GM23248 (cell line): ENCODE results near the gene MXRA5. TPM values are rescaled to one million over a fixed set of nuclear protein-coding genes. Genes with fewer than 3 reads are reported as not detected.

ENCODE experiments used
- DNase-seq: peaks from one replicate; pipeline ENCODE4 v3.0.0-alpha.2; 2015
- H2AFZ ChIP-seq: fragments of 200-600 bp; sonication (generic); 2 replicates; pipeline ENCODE4 v1.6.1; 2016; ENCODE audit warnings: antibody characterized with exemption
- H3F3A ChIP-seq: fragments of 200-600 bp; sonication (generic); 2 replicates; pipeline ENCODE4 v1.6.1; 2016; ENCODE audit warnings: mild to moderate bottlenecking, antibody characterized with exemption, mixed run types; ENCODE audit not compliant: insufficient read depth
- H3K27ac ChIP-seq: fragments of 200-600 bp; sonication (generic); 2 replicates; pipeline ENCODE4 v1.5.1; 2016; ENCODE audit warnings: mild to moderate bottlenecking
- H3K27me3 ChIP-seq: fragments of 200-600 bp; sonication (generic); replicated peaks from 2 replicates; pipeline ENCODE4 v1.6.1; 2016; ENCODE audit warnings: mild to moderate bottlenecking; ENCODE audit not compliant: insufficient read depth
- H3K36me3 ChIP-seq: fragments of 200-600 bp; sonication (generic); 2 replicates; pipeline ENCODE4 v1.6.1; 2016; ENCODE audit warnings: low read depth, mild to moderate bottlenecking
- H3K4me1 ChIP-seq: fragments of 200-600 bp; sonication (generic); 2 replicates; pipeline ENCODE4 v1.6.1; 2016; ENCODE audit warnings: mild to moderate bottlenecking; ENCODE audit not compliant: insufficient read depth
- H3K4me2 ChIP-seq: fragments of 200-600 bp; sonication (generic); one replicate; pipeline ENCODE4 v1.6.1; 2016; ENCODE audit warnings: mild to moderate bottlenecking; ENCODE audit not compliant: unreplicated experiment
- H3K4me3 ChIP-seq: fragments of 200-600 bp; sonication (generic); 2 replicates; pipeline ENCODE4 v1.5.1; 2016; ENCODE audit warnings: mild to moderate bottlenecking
- H3K79me2 ChIP-seq: fragments of 200-600 bp; sonication (generic); 2 replicates; pipeline ENCODE4 v1.6.1; 2016; ENCODE audit warnings: mild to moderate bottlenecking; ENCODE audit not compliant: insufficient read depth
- H3K9ac ChIP-seq: fragments of 200-600 bp; sonication (generic); 2 replicates; pipeline ENCODE4 v1.6.1; 2016; ENCODE audit warnings: mild to moderate bottlenecking
- H3K9me2 ChIP-seq: fragments of 200-600 bp; sonication (generic); 2 replicates; pipeline ENCODE4 v1.6.1; 2016; ENCODE audit warnings: mixed run types, mild to moderate bottlenecking, moderate library complexity; ENCODE audit not compliant: insufficient read depth
- H3K9me3 ChIP-seq: fragments of 200-600 bp; sonication (generic); one replicate; pipeline ENCODE4 v1.6.1; 2017; ENCODE audit warnings: low read depth
- H4K20me1 ChIP-seq: fragments of 200-600 bp; sonication (generic); 2 replicates; pipeline ENCODE4 v1.6.0; 2016; ENCODE audit not compliant: insufficient read depth
- EZH2 ChIP-seq: fragments of 200-600 bp; sonication (generic); IDR thresholded peaks from 2 replicates; pipeline ENCODE4 v1.6.1; 2018; ENCODE audit warnings: antibody characterized with exemption, mild to moderate bottlenecking; ENCODE audit not compliant: insufficient read depth, poor library complexity, severe bottlenecking
- EZH2phosphoT487 ChIP-seq: fragments of 200-600 bp; sonication (generic); IDR thresholded peaks from 2 replicates; pipeline ENCODE4 v1.6.1; 2018; ENCODE audit warnings: antibody characterized with exemption, moderate library complexity, mild to moderate bottlenecking, low read depth; ENCODE audit not compliant: insufficient read depth
- WGBS, 2 experiments: methylation state at CpG; one replicate each; pipeline ENCODE4 v1.1.6; 2015 to 2017; ENCODE audit warnings: low lambda C conversion rate in 2 of 2, low coverage in 1 of 2; ENCODE audit errors: missing lambda C conversion rate in 2 of 2; 5-methylcytosine and 5-hydroxymethylcytosine counted together
- in situ Hi-C: fragments of 300-500 bp; cut with MboI; formaldehyde crosslinking; loops from 2 replicates; pipeline ENCODE4 v1.15.0; 2020
- polyA plus RNA-seq: library from polyadenylated mRNA; unstranded; fragments of >200 nt; fragmentation: Nextera tagmentation; extraction: Ambion mirVana; gene quantifications from 2 replicates; pipeline ENCODE4 v1.2.1, GENCODE V29; 2016
- total RNA-seq: library from RNA; depleted of rRNA; stranded (reverse); fragments of >200 nt; shearing (Covaris generic); gene quantifications from 2 replicates; pipeline ENCODE4 v1.2.3, GENCODE V29; 2014

MXRA5 gene
- total and polyA plus RNA-seq, 2 experiments from 2014 or later: 46.3 to 79.1 TPM

- Histone ChIP-seq H4K20me1 (no peaks in the 10 kb centered on the region), H3K9me3 (no peaks in the 10 kb centered on the region), H3K4me3 (no peak overlapping the region), H3K79me2 (no peaks in the 10 kb centered on the region), H3K4me1 (0 out of 2 replicates have a peak, but pooled peaks cover 3% of the 10 kb centered on the region), H2AFZ (no peak overlapping the region), H3F3A (no peaks in the 10 kb centered on the region), H3K4me2 (no peak overlapping the region), H3K9ac (no peak overlapping the region), H3K27me3 (no peaks in the 10 kb centered on the region), H3K27ac (no peak overlapping the region), H3K36me3 (no peaks in the 10 kb centered on the region; the same call in 1 of the 2 replicates), H3K9me2 (no peaks in the 10 kb centered on the region)
- in situ Hi-C loops: no loop called here
- no peak for DNase-seq
- TF ChIP-seq EZH2 (no peak), EZH2phosphoT487 (no peak)
- WGBS, 2 experiments: 61 to 66% methylated on average over 2 of the region's 2 CpGs
Observed at GRCh38 chrX:3312109-3312508, 34.3 kb downstream of the MXRA5 start.

DNA sequence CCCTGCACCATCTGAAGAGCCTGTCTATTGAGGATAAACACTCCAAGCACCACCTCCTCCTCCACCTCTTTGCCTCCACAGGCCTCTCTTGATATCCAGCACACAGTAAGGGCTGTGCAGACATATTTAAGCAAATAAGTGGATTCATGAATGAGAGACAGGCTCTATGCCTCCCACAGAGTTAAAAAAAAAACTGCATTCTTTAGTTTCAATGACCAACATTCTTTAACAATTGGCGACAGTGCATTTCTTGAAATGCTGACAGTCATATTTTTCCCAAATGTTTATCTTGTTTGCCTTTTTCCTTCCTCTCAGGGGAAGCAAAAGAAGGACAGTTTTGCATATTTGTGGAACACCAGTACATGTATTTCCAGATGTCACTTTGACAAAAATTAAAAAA, 38.6 kb downstream of the MXRA5 start:
- Histone ChIP-seq H3F3A (no peaks in the 10 kb centered on the region), H3K9me3 (no peaks in the 10 kb centered on the region), H2AFZ (no peak overlapping the region), H3K9me2 (no peaks in the 10 kb centered on the region), H3K4me2 (no peak overlapping the region), H4K20me1 (no peaks in the 10 kb centered on the region), H3K79me2 (no peaks in the 10 kb centered on the region), H3K36me3 (no peaks in the 10 kb centered on the region; the same call in 1 of the 2 replicates), H3K4me3 (no peak overlapping the region), H3K9ac (no peak overlapping the region), H3K27ac (no peak overlapping the region), H3K27me3 (no peaks in the 10 kb centered on the region), H3K4me1 (0 out of 2 replicates have a peak, but pooled peaks cover 3% of the 10 kb centered on the region)
- in situ Hi-C loops: no loop called here
- WGBS, 2 experiments: 81 to 100% methylated on average over 1 of the region's 1 CpG
- DNase-seq: no peak
- TF ChIP-seq EZH2phosphoT487: no peak
- no peak for TF ChIP-seq EZH2

DNA sequence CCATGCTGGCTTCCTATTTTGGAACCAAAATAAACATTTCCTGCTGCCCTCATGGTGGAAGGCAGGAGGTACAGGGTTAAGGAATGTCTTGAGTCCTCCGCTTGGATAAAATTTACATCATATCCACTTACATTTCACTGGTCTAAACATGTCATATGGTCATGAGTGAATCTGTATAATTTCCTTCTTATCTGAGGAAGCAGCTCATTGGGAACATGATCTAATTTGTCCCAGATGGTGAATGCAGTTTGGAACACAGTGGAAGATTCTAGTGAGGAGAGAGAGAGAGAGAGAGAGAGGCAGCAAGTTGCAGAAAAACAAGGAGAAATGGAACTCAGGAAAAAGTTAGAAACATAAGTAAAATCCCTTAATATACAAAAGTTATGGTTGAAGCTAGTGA, 46.8 kb downstream of the MXRA5 start:
- H3K9me2 ChIP-seq: no peaks in the 10 kb centered on the region
- no peak overlapping the region for H3K9ac ChIP-seq
- H3K4me1 ChIP-seq: no peaks in the 10 kb centered on the region
- H3K9me3 ChIP-seq: no peaks in the 10 kb centered on the region
- no peaks in the 10 kb centered on the region for H4K20me1 ChIP-seq
- H3F3A ChIP-seq: no peaks in the 10 kb centered on the region
- H2AFZ ChIP-seq: no peak overlapping the region
- H3K36me3 ChIP-seq: no peaks in the 10 kb centered on the region
- no peaks in the 10 kb centered on the region for H3K27me3 ChIP-seq
- no peak overlapping the region for H3K4me2 ChIP-seq
- 14 to 20% methylated on average over 1 of the region's 1 CpG for WGBS, 2 experiments
- in situ Hi-C loops: no loop called here
- peak; percentile 20 for DNase-seq
- TF ChIP-seq EZH2phosphoT487 (no peak), EZH2 (no peak)
- H3K4me3 ChIP-seq: no peak overlapping the region
- H3K79me2 ChIP-seq: no peaks in the 10 kb centered on the region
- no peak overlapping the region for H3K27ac ChIP-seq

DNA sequence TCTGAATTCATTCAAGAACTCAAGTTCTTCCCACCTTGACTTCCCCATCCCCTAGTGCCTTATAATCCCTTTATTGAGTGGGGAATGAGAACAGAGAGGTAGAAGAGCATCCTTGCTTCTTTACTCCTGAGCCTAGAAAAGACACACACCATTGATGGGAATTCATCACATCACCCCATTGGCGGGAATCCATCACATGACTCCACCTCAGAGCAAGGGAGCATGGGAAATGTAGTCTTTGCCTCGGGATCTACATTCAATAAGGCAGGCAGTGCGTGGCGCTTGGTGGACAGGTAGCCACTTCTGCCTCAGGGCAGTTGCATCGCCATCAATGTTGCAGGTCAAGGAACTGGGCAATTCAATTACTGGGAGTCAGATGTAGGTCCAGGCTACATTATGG, 50.7 kb downstream of the MXRA5 start:
- WGBS, 2 experiments: 91 to 93% methylated on average over 5 of the region's 5 CpGs
- Histone ChIP-seq H4K20me1 (no peaks in the 10 kb centered on the region), H3K9ac (no peak overlapping the region), H2AFZ (no peak overlapping the region), H3K79me2 (no peaks in the 10 kb centered on the region), H3K9me2 (no peaks in the 10 kb centered on the region), H3K36me3 (no peaks in the 10 kb centered on the region), H3K9me3 (no peaks in the 10 kb centered on the region), H3K4me1 (no peaks in the 10 kb centered on the region), H3F3A (no peaks in the 10 kb centered on the region), H3K27ac (no peak overlapping the region), H3K27me3 (no peaks in the 10 kb centered on the region), H3K4me3 (no peak overlapping the region), H3K4me2 (no peak overlapping the region)
- TF ChIP-seq EZH2: no peak
- TF ChIP-seq EZH2phosphoT487: no peak
- DNase-seq: peak; percentile 13
- in situ Hi-C loops: no loop called here

- Histone ChIP-seq H3K9me3 (no peaks in the 10 kb centered on the region), H3K4me2 (no peak overlapping the region), H3K27me3 (no peaks in the 10 kb centered on the region), H3K27ac (no peak overlapping the region), H3K9ac (no peak overlapping the region), H4K20me1 (no peaks in the 10 kb centered on the region), H3K36me3 (no peaks in the 10 kb centered on the region), H3K9me2 (no peaks in the 10 kb centered on the region), H3F3A (no peaks in the 10 kb centered on the region), H3K4me1 (no peaks in the 10 kb centered on the region), H2AFZ (no peak overlapping the region), H3K4me3 (no peak overlapping the region), H3K79me2 (no peaks in the 10 kb centered on the region)
- in situ Hi-C loops: no loop called here
- no peak for TF ChIP-seq EZH2phosphoT487
- TF ChIP-seq EZH2: no peak
- 91 to 100% methylated on average over 2 of the region's 2 CpGs for WGBS, 2 experiments
- no peak for DNase-seq
Observed at GRCh38 chrX:3293251-3293650, 53.2 kb downstream of the MXRA5 start.
